OCI-LY3 (cell line): ENCODE measurements around the gene GSAP.

Experiments
- CTCF ChIP-seq: fragments of 200-600, 300-600 bp; sonication (generic); IDR thresholded peaks from 2 replicates; pipeline ENCODE4 v1.5.1; 2014; ENCODE audit warnings: antibody characterized with exemption, low read length, low read depth
- EZH2phosphoT487 ChIP-seq: fragments of 200-600 bp; shearing (Covaris generic); IDR thresholded peaks from 2 replicates; pipeline ENCODE4 v1.6.1; 2018; ENCODE audit warnings: antibody characterized with exemption, mixed run types, low read depth

GRCh38 chr7:77326131-77326530 is 90.0 kb downstream of the GSAP start:
- TF ChIP-seq CTCF, result no peak
- no peak for TF ChIP-seq EZH2phosphoT487
